ENCODE measurements around the gene BCL2L13.

GRCh38 chr22:17634696-17635095, 3.9 kb upstream of the BCL2L13 start:
- TF ChIP-seq CTCF (IDR thresholded peaks at IDR 0.05; ENCODE audit: insufficient read depth, low read length) (no peak), POLR2AphosphoS5 (IDR thresholded peaks at IDR 0.05; ENCODE audit: low read depth) (no peak), REST (IDR thresholded peaks at IDR 0.05; ENCODE audit: insufficient replicate concordance, low read depth) (no peak)
